Psoas muscle (tissue), 8 donors: ENCODE results near the gene KCTD13. TPM values are rescaled to one million over a fixed set of nuclear protein-coding genes. Genes with fewer than 3 reads are reported as not detected.
A peak's percentile ranks its signal among the peaks of the same experiment; 100 is the strongest.

Experiments used
- ATAC-seq, 4 donors: fragments of 200-7000 bp; cut with Tn5 transposase; one replicate each; pipeline ENCODE4 v1.9.1; 2020; ENCODE audit warnings: moderate library complexity in 3 of 4, mild to moderate bottlenecking in 2 of 4
- DNase-seq, 2 donors: peaks; one replicate each; pipeline ENCODE4 v3.0.0-alpha.2; 2020
- H3K27ac ChIP-seq: fragments of 200-600 bp; one replicate; pipeline ENCODE4 v1.8.0; 2022
- H3K27me3 ChIP-seq, 3 donors: fragments of 200-600 bp in 1 of 3; one replicate each; pipeline versions ENCODE4 v1.6.1 to v1.8.0; 2013 to 2022; ENCODE audit warnings: low read length in 2 of 3, mild to moderate bottlenecking in 2 of 3, moderate library complexity in 1 of 3; ENCODE audit not compliant: insufficient read depth in 3 of 3
- H3K36me3 ChIP-seq, 2 donors: fragments of 200-600 bp in 1 of 2; one replicate each; pipeline versions ENCODE4 v1.6.1 to v1.8.0; 2013 to 2022; ENCODE audit warnings: low read depth in 1 of 2, mild to moderate bottlenecking in 1 of 2, moderate library complexity in 1 of 2; ENCODE audit not compliant: insufficient read depth in 1 of 2
- H3K4me1 ChIP-seq: fragments of 200-600 bp; one replicate; pipeline ENCODE4 v1.8.0; 2022
- H3K4me3 ChIP-seq: fragments of 200-600 bp; one replicate; pipeline ENCODE4 v1.8.0; 2022; ENCODE audit warnings: mild to moderate bottlenecking
- H3K9me3 ChIP-seq: fragments of 200-600 bp; one replicate; pipeline ENCODE4 v1.8.0; 2022
- CTCF ChIP-seq: fragments of 200-600 bp; IDR thresholded peaks from one replicate; pipeline ENCODE4 v1.8.0; 2022; ENCODE audit warnings: antibody characterized with exemption
- whole genome bisulfite sequencing, 3 donors: extraction: QIAGEN DNeasy Blood & Tissue Kit; methylation state at CpG; one replicate each; pipeline versions ENCODE4 v1.1.6 to v1.1.7; 2013; 5-methylcytosine and 5-hydroxymethylcytosine counted together
- intact Hi-C, 2 donors: fragments of 100-400 bp; cut with DNase I; formaldehyde crosslinking; loops; one replicate each; pipeline versions ENCODE4 v1.11.0 to v1.14.2; 2022
- polyA plus RNA-seq, 3 donors: library from polyadenylated mRNA; stranded (reverse); fragments of 200-250 nt; gene quantifications; one replicate each; pipeline ENCODE4 v1.2.3, GENCODE V29; 2013
- total RNA-seq, 4 donors: library from RNA; stranded (reverse); fragmentation: NEBNext Ultra II Directional in 2 of 4; extraction: Animal tissue kit (Norgen Biotek cat#: 25700) in 2 of 4; gene quantifications; one replicate each; pipeline versions ENCODE4 v1.2.1 to v1.2.4, GENCODE V29; 2021 to 2023
- donor health status: healthy with polysubstance abuse.
- donor health status: DM: no; HTN: no; CAD: no; lungs with moderate emphysema.
- donor health status: Bipolar disorder and iron deficiency.
- donor health status: healthy.
- donor health status: DM: yes; HTN: yes; CAD: no.
- donor health status: DM: no; HTN: no; CAD: no.
- donor health status: DM: no; HTN: no; CAD: no.
- donor health status: DM: yes; HTN: yes; CAD: no.

Gene KCTD13
- total and polyA plus RNA-seq, 7 donors = 2.2 to 5.4 (median 4.7) TPM

- no peak for TF ChIP-seq CTCF
- Histone ChIP-seq H3K36me3 (peaks cover 0 to 34% of the 10 kb centered on the region in 2 donors), H3K27ac (no peak overlapping the region), H3K4me3 (no peak overlapping the region), H3K9me3 (no peaks in the 10 kb centered on the region), H3K27me3 (no peaks in the 10 kb centered on the region), H3K4me1 (peaks cover 10% of the 10 kb centered on the region)
- ATAC-seq = no peak
- intact Hi-C loops = loop anchor here (5.0 kb wide), 3 partner anchors 43 to 147 kb away; partner anchors contain the start of genes PAGR1 (in 1 of the 2) and TAOK2 (in 1 of the 2)
- no peak for DNase-seq
- 88 to 90% (median 88%) methylated on average over 9 of the region's 9 CpGs for WGBS, 3 donors
Observed at GRCh38 chr16:29860218-29860617, 65.8 kb downstream of the KCTD13 start.

GRCh38 chr16:29858974-29859373 lies 67.1 kb downstream of the KCTD13 start:
- 91 to 95% (median 92%) methylated on average over 18 to 19 of the region's 19 CpGs for WGBS, 3 donors
- intact Hi-C loops = no loop called here

GRCh38 chr16:29858149-29858849 lies 67.7 kb downstream of the KCTD13 start:
- no peak overlapping the region for H3K27ac ChIP-seq
- no peak for TF ChIP-seq CTCF
- WGBS, 3 donors = 64 to 73% (median 72%) methylated on average over 10 of the region's 10 CpGs
- peaks cover 0 to 34% of the 10 kb centered on the region in 2 donors for H3K36me3 ChIP-seq
- H3K9me3 ChIP-seq = no peaks in the 10 kb centered on the region
- intact Hi-C loops = no loop called here
- peaks cover 10% of the 10 kb centered on the region for H3K4me1 ChIP-seq
- DNase-seq (no peak), ATAC-seq (no peak)
- no peak overlapping the region for H3K4me3 ChIP-seq
- H3K27me3 ChIP-seq = no peaks in the 10 kb centered on the region

More at GRCh38 chr16:29858974-29859373, 67.1 kb downstream of the KCTD13 start:
- Histone ChIP-seq H3K27me3 (no peaks in the 10 kb centered on the region), H3K36me3 (peaks cover 0 to 34% of the 10 kb centered on the region in 2 donors), H3K9me3 (no peaks in the 10 kb centered on the region), H3K4me1 (peaks cover 10% of the 10 kb centered on the region), H3K4me3 (no peak overlapping the region), H3K27ac (no peak overlapping the region)
- DNase-seq (no peak), ATAC-seq (no peak)
- no peak for TF ChIP-seq CTCF

- Histone ChIP-seq H3K4me1 (peaks cover 9% of the 10 kb centered on the region), H3K27ac (no peak overlapping the region), H3K9me3 (no peaks in the 10 kb centered on the region), H3K27me3 (no peaks in the 10 kb centered on the region), H3K4me3 (no peak overlapping the region), H3K36me3 (peaks cover 0 to 34% of the 10 kb centered on the region in 2 donors)
- 48 to 55% (median 51%) methylated on average over 7 of the region's 7 CpGs for WGBS, 3 donors
- TF ChIP-seq CTCF = no peak
- DNase-seq = no peak
- intact Hi-C loops = no loop called here
- peak in 2 of 4 donors; percentile 27 to 48 for ATAC-seq
Observed at GRCh38 chr16:29857133-29857760, 68.8 kb downstream of the KCTD13 start.

Other genes with a start within 250 kb of the KCTD13 start
- gene QPRT, start 247.0 kb downstream of the KCTD13 start, total RNA-seq = 1 to 10 TPM; 2.3 to 9.9 (median 3.0) TPM
- 1 to 10 TPM in 1 of 3 donors, under 1 TPM in 2; 0.75 to 1.4 (median 0.96) TPM for gene QPRT, start 247.0 kb downstream of the KCTD13 start, polyA plus RNA-seq
- under 1 TPM; 0.24 to 0.57 (median 0.46) TPM for gene C16orf54, start 180.2 kb downstream of the KCTD13 start, total RNA-seq
- gene C16orf54, start 180.2 kb downstream of the KCTD13 start, polyA plus RNA-seq = under 1 TPM; 0.03 to 0.04 (median 0.03) TPM
- not detected for gene ZG16, start 148.0 kb downstream of the KCTD13 start, total RNA-seq
- under 1 TPM; 0.01 to 0.03 (median 0.01) TPM for gene ZG16, start 148.0 kb downstream of the KCTD13 start, polyA plus RNA-seq
- 10 to 100 TPM; 12.6 to 23.8 (median 14.3) TPM for gene KIF22, start 135.5 kb downstream of the KCTD13 start, total RNA-seq
- 10 to 100 TPM; 13.4 to 15.5 (median 15.5) TPM for gene KIF22, start 135.5 kb downstream of the KCTD13 start, polyA plus RNA-seq
- 100 to 1,000 TPM; 112 to 161 (median 125) TPM for gene MAZ, start 119.7 kb downstream of the KCTD13 start, total RNA-seq
- gene MAZ, start 119.7 kb downstream of the KCTD13 start, polyA plus RNA-seq = 100 to 1,000 TPM in 2 of 3 donors, 10 to 100 TPM in 1; 94.9 to 193 (median 131) TPM
- gene PRRT2, start 114.0 kb downstream of the KCTD13 start, total RNA-seq = 1 to 10 TPM in 1 of 4 donors, under 1 TPM in 3; 0.22 to 1.8 (median 0.75) TPM
- under 1 TPM; 0.17 to 0.44 (median 0.18) TPM for gene PRRT2, start 114.0 kb downstream of the KCTD13 start, polyA plus RNA-seq
- gene PAGR1, start 110.1 kb downstream of the KCTD13 start, total RNA-seq = 10 to 100 TPM in 3 of 4 donors, 1 to 10 TPM in 1; 9.4 to 14.2 (median 11.0) TPM
- gene PAGR1, start 110.1 kb downstream of the KCTD13 start, polyA plus RNA-seq = 10 to 100 TPM; 19.8 to 36.8 (median 35.5) TPM
- gene MVP, start 105.8 kb downstream of the KCTD13 start, total RNA-seq = 10 to 100 TPM; 27.9 to 75.9 (median 51.6) TPM
- gene MVP, start 105.8 kb downstream of the KCTD13 start, polyA plus RNA-seq = 10 to 100 TPM; 17.6 to 34.3 (median 34.1) TPM
- gene CDIPT, start 63.0 kb downstream of the KCTD13 start, total RNA-seq = 10 to 100 TPM; 24.7 to 36.4 (median 32.3) TPM
- gene CDIPT, start 63.0 kb downstream of the KCTD13 start, polyA plus RNA-seq = 10 to 100 TPM; 33.3 to 54.3 (median 38.5) TPM
- gene SEZ6L2, start 26.7 kb downstream of the KCTD13 start, total RNA-seq = under 1 TPM; 0.17 to 0.86 (median 0.34) TPM
- under 1 TPM; 0.05 to 0.23 (median 0.11) TPM for gene SEZ6L2, start 26.7 kb downstream of the KCTD13 start, polyA plus RNA-seq
- gene ASPHD1, start 25.7 kb downstream of the KCTD13 start, total RNA-seq = under 1 TPM in 2 of 4 donors, not detected in 2; 0.17 to 0.23 TPM
- under 1 TPM in 2 of 3 donors, not detected in 1; 0.04 to 0.12 TPM for gene ASPHD1, start 25.7 kb downstream of the KCTD13 start, polyA plus RNA-seq
- 10 to 100 TPM; 39.6 to 64.5 (median 50.3) TPM for gene TMEM219, start 35.9 kb upstream of the KCTD13 start, total RNA-seq
- gene TMEM219, start 35.9 kb upstream of the KCTD13 start, polyA plus RNA-seq = 10 to 100 TPM; 53.7 to 80.7 (median 60.4) TPM
- gene TAOK2, start 47.6 kb upstream of the KCTD13 start, total RNA-seq = 10 to 100 TPM; 18.6 to 28.6 (median 22.0) TPM
- 10 to 100 TPM; 15.7 to 30.2 (median 21.8) TPM for gene TAOK2, start 47.6 kb upstream of the KCTD13 start, polyA plus RNA-seq
- 10 to 100 TPM; 18.9 to 22.0 (median 20.7) TPM for gene HIRIP3, start 69.4 kb upstream of the KCTD13 start, total RNA-seq
- 10 to 100 TPM; 18.5 to 62.5 (median 23.1) TPM for gene HIRIP3, start 69.4 kb upstream of the KCTD13 start, polyA plus RNA-seq
- gene INO80E, start 70.0 kb upstream of the KCTD13 start, total RNA-seq = 10 to 100 TPM; 30.5 to 43.3 (median 34.1) TPM
- gene INO80E, start 70.0 kb upstream of the KCTD13 start, polyA plus RNA-seq = 10 to 100 TPM; 59.8 to 86.9 (median 77.3) TPM
- gene DOC2A, start 84.8 kb upstream of the KCTD13 start, total RNA-seq = under 1 TPM in 2 of 4 donors, not detected in 2; 0.11 to 0.51 TPM
- gene DOC2A, start 84.8 kb upstream of the KCTD13 start, polyA plus RNA-seq = under 1 TPM; 0.13 to 0.20 (median 0.15) TPM
- gene C16orf92, start 97.0 kb upstream of the KCTD13 start, total RNA-seq = not detected
- not detected for gene C16orf92, start 97.0 kb upstream of the KCTD13 start, polyA plus RNA-seq
- 1 to 10 TPM in 1 of 4 donors, under 1 TPM in 3; 0.17 to 1.9 (median 0.23) TPM for gene TLCD3B, start 105.0 kb upstream of the KCTD13 start, total RNA-seq
- under 1 TPM; 0.13 to 0.62 (median 0.17) TPM for gene TLCD3B, start 105.0 kb upstream of the KCTD13 start, polyA plus RNA-seq
- gene ALDOA, start 139.5 kb upstream of the KCTD13 start, total RNA-seq = 1,000 to 10,000 TPM; 5,088 to 7,531 (median 6,001) TPM
- gene ALDOA, start 139.5 kb upstream of the KCTD13 start, polyA plus RNA-seq = over 10,000 TPM in 1 of 3 donors, 1,000 to 10,000 TPM in 2; 4,532 to 12,458 (median 6,880) TPM
- 10 to 100 TPM; 38.1 to 64.5 (median 58.5) TPM for gene PPP4C, start 149.8 kb upstream of the KCTD13 start, total RNA-seq
- 100 to 1,000 TPM in 2 of 3 donors, 10 to 100 TPM in 1; 79.1 to 172 (median 130) TPM for gene PPP4C, start 149.8 kb upstream of the KCTD13 start, polyA plus RNA-seq
- 1 to 10 TPM in 1 of 4 donors, under 1 TPM in 3; 0.32 to 1.0 (median 0.51) TPM for gene TBX6, start 165.7 kb upstream of the KCTD13 start, total RNA-seq
- gene TBX6, start 165.7 kb upstream of the KCTD13 start, polyA plus RNA-seq = 1 to 10 TPM in 2 of 3 donors, under 1 TPM in 1; 0.76 to 1.6 (median 1.5) TPM
- 100 to 1,000 TPM in 1 of 4 donors, 10 to 100 TPM in 3; 47.1 to 156 (median 60.2) TPM for gene YPEL3, start 170.0 kb upstream of the KCTD13 start, total RNA-seq
- gene YPEL3, start 170.0 kb upstream of the KCTD13 start, polyA plus RNA-seq = 10 to 100 TPM; 24.8 to 96.2 (median 81.4) TPM
- gene GDPD3, start 187.3 kb upstream of the KCTD13 start, total RNA-seq = 1 to 10 TPM in 2 of 4 donors, under 1 TPM in 2; 0.56 to 3.1 (median 1.3) TPM
- gene GDPD3, start 187.3 kb upstream of the KCTD13 start, polyA plus RNA-seq = under 1 TPM; 0.48 to 0.91 (median 0.89) TPM
- gene MAPK3, start 197.0 kb upstream of the KCTD13 start, total RNA-seq = 10 to 100 TPM; 37.2 to 45.2 (median 41.0) TPM
- 10 to 100 TPM; 25.6 to 53.0 (median 48.7) TPM for gene MAPK3, start 197.0 kb upstream of the KCTD13 start, polyA plus RNA-seq